NCI-H460 (cell line): ENCODE results near the gene GTF2E1. TPM values are rescaled to one million over a fixed set of nuclear protein-coding genes. Genes with fewer than 3 reads are reported as not detected.
"Not testable (repeated sequence)": the region's sequence is repeated elsewhere in the genome, so short reads cannot be mapped to it uniquely, and the experiment has no call there.

Source experiments
- DNase-seq: peaks from one replicate; pipeline ENCODE4 v3.0.0-alpha.2; 2016; ENCODE audit warnings: low read depth; ENCODE audit errors: extremely low read depth
- total RNA-seq: library from RNA; depleted of rRNA; stranded (reverse); fragments of >200 nt; shearing (Covaris generic); gene quantifications from 2 replicates; pipeline ENCODE4 v1.2.3, GENCODE V29; 2014

Gene GTF2E1
- total RNA-seq, 1 experiment from 2014 or later = 19.1 TPM

DNA sequence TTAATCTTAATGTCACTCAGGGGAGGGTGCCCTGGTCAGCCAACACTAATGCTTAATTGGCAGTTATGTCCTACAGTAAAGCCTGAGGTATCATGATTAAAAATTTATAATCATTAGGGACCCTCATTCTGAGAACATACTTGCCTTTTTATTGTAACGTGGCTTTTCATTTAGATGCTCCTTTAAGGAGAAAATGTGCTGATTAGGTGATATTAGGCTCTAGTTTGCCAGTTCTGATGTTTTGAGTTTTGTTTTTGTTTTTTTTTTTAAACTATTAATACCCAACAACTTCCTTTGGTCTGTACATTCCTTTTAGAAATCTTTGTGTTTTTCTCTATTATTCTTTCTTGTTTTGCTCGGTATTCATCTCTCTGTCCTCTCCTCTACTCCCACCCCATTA, 10.3 kb downstream of the GTF2E1 start:
- no peak for DNase-seq

DNA sequence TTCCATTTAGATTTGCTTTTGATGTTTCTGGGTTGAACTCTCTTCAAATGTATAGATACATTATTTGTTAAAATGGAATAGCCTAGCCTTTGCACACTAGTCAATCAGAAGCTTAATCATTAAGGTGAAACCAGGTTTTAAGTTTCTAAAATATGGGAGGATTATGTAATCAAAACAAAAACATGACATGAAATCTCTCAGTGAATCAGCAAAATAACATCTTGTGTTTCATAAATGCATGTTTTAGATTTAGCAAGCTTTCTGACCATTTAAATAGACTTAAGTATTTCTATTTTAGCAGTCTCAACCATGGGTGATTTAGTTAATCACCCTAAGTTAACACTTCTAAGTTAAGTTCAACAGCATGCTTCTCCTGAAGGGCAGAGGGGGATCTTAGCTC, 11.3 kb downstream of the GTF2E1 start:
- DNase-seq = no peak

DNA sequence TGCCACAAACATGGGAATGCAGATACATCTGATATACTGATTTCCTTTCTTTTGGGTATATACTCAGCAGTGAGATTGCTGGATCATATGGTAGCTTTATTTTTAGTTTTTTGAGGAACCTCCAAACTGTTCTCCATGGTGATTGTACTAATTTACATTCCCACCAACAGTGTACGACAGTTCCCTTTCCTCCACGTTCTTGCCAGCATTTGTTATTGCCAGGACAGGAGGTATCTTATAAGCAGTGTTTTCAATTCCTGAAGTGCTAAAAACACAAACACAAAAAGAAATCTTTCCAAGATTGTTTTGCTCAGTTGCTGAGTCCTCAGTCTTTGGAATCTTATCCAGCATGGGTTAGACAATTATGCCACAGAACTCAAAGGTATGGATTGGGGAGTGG, 13.5 kb downstream of the GTF2E1 start:
- no peak for DNase-seq

DNA sequence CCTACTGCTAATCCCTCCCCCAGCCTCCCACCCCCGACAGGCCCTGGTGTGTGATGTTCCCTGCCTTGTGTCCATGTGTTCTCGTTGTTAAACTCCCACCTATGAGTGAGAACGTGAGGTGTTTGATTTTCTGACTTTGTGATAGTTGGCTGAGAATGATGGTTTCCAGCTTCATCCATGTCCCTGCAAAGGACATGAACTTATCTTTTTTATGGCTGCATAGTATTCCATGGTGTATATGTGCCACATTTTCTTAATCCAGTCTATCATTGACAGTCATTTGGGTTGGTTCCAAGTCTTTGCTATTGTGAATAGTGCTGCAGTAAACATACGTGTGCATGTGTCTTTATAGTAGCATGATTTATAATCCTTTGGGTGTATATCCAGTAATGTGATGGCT, 16.0 kb downstream of the GTF2E1 start:
- DNase-seq = not testable (repeated sequence)

DNA sequence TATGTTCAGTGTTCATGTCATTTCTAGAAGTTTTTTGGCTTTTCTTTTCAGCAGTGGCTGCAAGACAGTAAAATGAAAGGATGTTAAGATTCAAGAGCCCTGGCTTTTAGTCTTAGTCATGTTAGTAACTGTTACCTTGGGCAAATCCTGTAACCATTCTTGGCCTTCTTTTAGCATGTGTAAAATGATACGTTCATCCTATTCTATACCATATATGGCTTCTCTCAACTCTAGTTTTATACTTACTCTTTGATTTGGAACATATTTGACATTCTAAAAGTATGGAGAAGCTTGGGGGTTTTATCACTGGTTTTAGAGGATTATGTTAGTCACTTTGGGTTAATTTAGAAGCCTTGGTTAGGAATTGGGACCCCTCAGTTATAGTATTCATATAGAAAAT, 20.1 kb downstream of the GTF2E1 start:
- DNase-seq = no peak

DNA sequence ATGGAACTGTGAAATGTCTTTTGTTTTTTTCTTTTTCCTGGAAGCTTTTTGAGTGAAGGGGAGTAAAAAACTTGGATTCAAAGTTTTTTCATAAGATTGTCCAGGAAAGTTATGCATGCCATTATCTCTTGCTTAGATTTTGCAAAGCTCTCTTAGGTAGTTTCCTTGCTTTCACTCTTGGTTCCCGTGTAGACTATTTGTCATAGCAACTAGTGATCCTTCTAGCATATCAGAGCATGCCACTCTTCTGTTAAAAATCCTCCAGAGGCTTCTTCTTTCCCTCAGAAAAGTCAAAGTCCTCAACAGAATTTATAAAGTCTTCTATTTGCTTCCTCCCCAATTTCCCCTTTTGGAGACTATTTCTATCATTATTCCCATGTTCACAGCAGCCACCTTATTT, 21.1 kb downstream of the GTF2E1 start:
- DNase-seq = no peak

DNA sequence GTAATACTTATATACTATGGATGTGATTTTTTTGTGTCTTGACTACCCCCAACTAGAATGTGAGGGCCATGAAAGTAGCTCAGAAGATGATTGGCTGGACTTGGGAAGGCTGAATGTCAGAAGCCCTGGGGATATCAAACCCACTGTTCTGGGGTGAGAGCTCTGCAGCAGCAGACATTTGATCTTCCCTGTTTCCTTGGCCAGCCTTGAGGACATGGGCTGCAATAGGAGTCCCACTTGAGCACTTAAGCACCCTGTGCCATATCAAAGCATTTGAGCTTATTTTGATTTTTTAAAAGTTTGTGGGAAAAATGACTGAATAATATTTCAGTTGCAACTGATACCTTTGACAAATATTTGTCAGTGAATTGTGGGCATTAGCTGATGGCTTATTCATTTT, 21.7 kb downstream of the GTF2E1 start:
- no peak for DNase-seq

DNA sequence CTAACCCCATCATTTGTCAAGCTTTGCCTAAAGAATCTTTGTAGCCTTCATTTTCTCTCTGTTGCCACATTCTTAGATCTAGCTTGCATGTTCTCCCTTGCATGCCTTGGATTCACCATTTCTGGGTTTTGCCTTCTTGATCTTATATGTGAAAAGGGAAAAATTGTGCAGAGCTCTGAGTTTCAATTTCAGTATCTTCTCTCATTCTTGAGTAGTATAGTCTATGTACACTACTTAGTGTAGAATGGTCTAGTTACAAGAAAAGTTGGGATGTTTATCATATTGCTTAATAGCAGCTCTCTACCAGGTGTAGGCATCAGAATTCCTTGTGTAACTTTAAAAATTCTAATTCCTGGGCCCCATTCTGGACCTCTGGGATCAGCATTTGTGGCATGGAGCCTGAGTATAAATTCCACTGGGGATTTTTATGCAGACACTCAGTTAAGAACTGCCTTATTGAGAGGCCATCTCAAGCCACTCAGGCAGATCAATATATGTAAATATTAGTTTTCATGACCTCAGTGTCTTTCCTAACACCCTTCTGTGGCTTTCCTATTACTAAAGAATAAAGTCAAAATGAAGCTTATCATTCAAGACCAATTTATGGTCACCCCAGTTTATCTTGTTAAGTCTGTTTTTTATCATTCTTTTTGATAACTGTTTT, 23.4 kb downstream of the GTF2E1 start:
- no peak for DNase-seq

DNA sequence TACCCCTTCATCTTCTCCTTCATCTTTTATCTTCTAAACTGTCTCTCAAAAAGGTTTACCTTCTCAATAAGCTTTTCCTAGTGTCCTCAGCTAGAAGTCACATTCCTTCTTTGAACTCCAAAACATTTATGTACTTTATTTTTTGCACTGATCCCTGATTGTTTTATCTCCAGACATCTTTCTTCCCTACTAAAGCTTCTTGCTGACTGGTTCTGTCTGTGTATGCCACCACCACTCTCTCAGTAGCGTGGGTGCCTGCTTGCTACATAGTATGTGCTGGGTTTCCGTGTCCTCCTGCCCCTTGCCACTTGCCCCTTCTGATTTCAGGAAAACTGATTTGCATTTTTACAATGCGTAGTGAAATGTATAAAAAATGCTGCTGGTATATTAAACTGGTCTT, 24.0 kb downstream of the GTF2E1 start:
- DNase-seq = no peak

DNA sequence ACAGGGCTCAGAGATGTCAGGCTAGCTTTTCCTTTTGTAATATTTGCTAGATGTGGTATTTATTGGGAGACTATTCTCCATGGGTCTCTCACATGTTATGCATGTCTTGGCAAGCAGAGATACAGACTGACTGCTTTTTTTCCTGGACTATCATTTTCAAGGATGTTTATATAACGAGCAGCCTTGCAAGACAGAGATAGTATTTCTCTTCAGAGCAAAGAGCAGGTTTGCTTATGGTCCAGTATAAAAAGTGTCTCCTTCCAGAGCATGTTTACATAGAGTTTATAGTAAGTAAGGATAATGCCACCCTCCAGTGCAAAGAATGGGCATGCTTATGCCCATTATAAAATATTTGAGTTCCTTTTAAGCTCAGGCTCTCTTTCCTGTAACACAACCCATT, 24.6 kb downstream of the GTF2E1 start:
- DNase-seq = no peak

DNA sequence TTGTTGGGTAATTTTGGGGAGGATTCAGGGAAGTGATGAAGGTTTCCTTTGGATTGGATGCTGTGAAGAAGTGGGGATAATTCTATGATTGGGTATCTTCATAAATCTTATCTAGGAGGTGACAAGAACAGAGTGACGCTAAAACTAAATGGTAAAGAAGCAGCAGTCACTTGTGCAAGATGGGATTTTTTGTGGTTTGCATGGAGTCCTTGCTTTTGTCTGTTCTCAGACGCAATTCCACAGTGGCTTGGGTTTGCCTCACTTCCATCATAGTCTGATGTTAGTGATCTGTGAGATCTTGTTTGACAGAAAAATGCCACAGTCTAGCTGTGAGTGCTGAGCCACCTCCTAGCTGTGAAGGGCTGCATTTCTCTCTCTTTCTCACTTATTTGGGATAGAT, 26.9 kb downstream of the GTF2E1 start:
- no peak for DNase-seq

DNA sequence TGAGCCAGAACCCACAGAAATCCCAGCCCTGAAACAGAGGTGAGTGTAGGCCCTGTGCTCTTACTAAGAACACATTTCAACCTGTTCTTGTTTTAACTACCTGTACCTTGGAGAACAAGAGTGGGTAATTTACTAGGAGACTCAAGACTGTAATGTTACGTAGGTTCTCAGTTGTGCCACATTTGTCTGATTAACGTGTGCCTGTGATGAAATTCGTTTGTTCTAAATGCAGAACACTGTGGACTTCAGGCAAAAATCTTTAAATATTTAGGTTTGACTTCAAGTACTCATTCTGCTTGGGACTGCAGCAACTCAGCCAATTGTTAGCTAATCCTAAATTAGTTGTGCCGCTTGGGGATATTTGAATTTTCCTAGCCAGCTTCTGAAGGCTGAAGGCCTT, 28.3 kb downstream of the GTF2E1 start:
- DNase-seq = no peak

DNA sequence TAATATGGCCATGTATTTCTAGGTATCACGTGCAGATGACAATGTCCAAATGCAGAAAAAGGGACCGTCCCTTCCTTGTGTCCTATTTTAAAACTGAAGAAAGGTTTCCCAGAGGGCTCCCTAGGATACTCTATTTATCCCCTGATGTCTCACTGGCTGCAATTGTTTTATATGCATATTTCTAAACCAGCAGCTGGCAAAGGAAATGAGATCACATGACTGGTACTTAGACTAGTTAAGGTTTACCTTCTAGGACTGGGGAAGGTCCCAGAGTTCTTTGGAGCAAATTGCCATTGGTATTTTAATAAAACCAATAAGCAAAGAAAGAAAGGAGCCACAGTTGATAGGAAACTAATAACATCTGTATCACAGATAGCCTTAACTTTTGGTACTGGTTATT, 29.5 kb downstream of the GTF2E1 start:
- no peak for DNase-seq

DNA sequence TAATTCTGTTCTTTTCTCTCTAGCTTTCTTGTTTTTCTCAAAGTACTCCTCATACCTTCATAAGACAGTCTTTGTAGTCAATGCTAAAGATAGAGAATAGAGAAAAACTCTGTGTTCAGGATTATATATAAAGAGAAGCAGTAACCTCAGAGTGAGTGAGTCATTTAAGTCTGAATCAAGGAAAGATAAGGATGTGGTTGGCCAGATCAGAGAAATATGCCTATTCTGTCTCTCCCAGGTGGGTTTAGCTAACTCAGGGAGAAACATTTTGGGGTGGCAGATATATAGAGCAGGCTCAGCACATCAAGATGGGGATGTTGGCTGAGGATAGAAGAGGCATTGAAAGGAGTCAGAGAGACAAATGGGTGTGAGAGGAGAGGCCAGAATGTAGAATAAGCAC, 31.4 kb downstream of the GTF2E1 start:
- no peak for DNase-seq

DNA sequence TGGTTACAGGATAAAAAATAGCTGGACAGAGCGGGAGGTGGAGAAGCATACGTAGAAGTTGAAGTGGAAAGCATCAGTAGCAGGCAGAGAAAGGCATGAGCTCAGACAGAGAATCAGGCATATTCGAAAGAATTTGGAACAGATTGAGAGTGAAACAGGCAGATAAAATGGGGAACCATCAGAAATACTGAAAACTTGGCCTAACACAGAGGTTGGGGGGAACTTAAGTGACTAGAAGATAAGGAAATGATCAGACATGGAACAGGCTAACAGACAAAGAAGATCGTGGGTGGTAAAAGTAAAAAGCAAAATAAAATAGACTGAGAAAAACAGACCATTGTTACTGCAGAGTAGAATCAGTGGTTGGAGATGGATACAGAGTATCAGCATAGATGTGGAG, 32.9 kb downstream of the GTF2E1 start:
- DNase-seq = no peak

DNA sequence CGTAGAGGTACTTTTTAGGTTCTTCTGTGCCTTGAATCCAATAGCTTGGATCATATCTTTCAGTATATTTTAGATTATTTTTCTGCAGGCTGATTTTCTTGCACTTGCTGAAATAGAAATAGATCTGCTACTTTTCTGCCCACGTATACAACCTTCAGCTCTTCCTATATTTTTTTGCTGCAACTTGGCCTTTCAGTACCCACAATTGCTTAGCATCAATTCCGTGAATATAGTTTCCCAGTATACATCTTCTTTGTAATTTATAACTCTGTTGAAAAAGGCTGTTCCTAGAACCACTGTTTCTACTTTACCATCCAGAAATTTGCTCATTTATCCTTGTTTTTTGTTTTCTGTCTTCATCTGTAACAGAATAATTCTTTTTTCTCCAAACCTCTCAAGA, 36.2 kb downstream of the GTF2E1 start:
- no peak for DNase-seq

DNA sequence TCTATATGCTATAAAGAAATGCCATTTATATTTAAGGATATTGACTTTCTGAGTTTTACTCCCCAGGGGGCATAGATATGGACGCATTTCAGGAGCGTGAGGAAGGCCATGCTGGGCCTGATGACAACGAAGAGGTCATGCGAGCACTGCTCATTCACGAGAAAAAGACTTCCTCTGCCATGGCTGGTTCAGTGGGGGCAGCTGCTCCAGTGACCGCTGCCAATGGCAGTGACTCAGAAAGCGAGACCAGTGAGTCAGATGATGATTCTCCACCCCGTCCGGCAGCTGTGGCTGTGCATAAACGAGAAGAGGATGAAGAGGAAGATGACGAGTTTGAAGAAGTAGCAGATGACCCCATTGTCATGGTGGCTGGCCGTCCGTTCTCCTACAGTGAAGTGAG, 38.4 kb downstream of the GTF2E1 start:
- DNase-seq = peak; percentile 46

DNA sequence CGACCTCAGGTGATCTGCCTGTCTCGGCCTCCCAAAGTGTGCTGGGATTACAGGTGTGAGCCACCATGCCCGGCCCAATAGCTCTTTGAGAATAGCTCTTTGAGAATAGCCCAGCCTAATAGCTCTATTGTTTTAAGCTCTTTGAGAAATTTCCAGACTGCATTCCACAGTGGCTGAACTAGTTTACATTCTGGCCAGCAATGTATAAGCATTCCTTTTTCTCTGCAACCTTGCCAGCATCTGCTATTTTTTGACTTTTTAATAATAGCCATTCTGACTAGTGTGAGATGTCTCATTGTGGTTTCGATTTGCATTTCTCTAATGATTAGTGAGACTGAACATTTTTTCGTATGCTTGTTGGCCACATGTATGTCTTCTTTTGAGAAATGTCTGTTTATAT, 43.3 kb downstream of the GTF2E1 start:
- DNase-seq = not testable (repeated sequence)

DNA sequence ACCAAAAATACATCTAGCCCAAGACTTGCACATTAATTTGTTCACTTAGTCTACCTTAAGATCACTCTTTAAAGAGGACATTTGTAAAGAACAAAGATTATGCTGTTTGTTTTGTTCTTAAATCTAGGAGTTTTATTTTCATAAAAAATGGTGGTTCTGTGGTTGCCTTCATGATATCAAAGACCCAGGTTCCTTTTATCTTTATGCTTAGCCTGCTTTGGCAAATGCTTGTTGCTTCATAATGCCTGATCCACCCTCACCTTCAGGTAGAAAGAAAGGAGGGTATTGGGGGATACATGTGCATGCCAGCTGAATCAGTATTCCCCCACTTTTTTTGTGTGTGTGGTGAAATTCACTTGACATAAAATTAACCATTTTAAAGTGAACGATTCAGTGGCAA, 48.5 kb downstream of the GTF2E1 start:
- DNase-seq = no peak

DNA sequence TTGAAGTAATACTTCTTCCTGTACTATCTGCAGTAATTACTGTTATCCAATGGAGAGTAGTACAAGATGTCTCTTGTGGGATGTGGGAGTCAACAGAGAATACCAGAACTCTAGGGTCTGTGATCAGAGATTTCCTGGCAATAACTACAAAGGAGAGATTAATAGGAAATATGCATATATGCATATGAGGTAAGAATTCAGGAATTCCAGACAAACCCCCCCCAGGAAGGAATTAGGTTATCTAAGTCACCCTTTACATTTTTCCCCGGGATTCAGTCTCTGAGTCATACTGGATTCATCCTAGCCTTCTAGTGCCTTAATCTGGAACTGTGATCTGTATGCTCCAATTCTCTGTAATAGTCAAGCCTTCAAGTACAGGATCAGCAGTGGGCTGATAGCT, 49.4 kb downstream of the GTF2E1 start:
- no peak for DNase-seq

DNA sequence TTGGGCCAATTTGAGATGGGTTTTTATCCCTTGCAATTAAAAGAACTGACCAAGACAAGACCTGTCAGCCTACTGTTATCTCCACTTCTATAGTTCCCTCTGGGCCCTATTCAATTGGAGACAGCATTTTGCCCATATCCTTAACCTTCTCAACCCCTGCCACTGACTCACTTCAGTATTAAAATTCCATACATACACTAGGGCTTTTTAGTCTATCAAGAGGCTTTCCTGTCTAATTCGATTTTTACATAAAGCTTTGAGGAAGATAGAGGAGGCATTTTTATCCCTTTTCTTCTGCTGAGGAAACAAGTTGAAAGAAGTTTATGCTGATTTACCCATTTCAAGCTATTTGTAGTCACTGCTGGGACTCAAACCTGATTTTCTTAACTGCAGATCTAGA, 51.1 kb downstream of the GTF2E1 start:
- DNase-seq = no peak

DNA sequence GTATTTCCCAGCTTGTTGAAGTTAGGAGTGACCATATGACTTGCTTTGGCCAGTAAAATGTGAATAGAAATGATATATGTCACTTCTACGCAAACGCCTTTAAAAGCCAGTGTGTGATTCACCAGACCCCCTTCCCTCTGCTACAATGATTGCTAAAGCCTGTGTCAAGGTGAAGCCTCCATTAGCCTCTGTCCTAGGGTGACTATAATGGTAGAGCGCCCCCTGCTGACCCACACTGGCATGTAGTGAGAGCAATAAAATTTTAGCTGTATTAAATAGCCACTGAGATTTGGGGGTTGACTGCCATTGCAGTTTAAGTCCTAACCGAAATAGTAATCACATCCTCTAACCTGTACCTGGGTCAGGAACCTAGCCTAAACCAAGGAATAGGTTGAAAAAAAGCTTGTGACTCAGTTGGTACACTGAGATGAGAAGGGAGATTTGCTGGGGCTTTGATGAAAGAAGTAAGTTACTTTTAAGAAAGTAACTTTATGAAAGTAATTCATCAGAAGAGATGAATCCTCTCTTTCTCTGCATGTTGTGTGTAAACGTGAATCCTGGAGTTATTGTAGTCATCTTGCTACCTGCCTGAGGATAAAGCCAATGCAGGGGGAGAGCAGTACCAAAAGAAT, 52.6 kb downstream of the GTF2E1 start:
- DNase-seq = peak; percentile 69

DNA sequence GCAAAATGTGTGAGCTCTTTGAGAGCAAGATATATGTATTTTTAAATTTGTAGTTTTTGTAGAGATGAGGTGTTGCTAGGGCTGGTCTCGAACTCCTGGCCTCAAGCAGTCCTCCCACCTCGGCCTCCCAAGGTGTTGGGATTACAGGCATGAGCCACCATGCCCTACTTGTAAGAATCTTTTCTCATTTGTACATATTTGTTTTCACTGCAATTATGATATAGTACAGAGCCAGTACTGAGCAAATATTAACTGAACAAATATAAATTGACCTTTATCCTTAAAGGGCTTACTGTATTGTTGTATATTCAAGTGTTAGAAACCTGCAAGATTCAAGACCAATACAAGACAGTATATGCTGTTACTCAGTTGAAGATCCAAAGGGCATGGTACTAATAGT, 53.4 kb downstream of the GTF2E1 start:
- DNase-seq = no peak
